HG03442 (cell line): ENCODE measurements around the gene RCOR1.
"Not testable (repeated sequence)": the region's sequence is repeated elsewhere in the genome, so short reads cannot be mapped to it uniquely, and the experiment has no call there.

Experiments used
- ATAC-seq: cut with Tn5 transposase; IDR thresholded peaks from one replicate; pipeline ENCODE4 v1.9.1; 2021; ENCODE audit warnings: mild to moderate bottlenecking, moderate library complexity; ENCODE audit not compliant: unreplicated experiment

Gene RCOR1

GRCh38 chr14:102570334-102570995 lies 22.0 kb upstream of the RCOR1 start:
- no peak for ATAC-seq

DNA sequence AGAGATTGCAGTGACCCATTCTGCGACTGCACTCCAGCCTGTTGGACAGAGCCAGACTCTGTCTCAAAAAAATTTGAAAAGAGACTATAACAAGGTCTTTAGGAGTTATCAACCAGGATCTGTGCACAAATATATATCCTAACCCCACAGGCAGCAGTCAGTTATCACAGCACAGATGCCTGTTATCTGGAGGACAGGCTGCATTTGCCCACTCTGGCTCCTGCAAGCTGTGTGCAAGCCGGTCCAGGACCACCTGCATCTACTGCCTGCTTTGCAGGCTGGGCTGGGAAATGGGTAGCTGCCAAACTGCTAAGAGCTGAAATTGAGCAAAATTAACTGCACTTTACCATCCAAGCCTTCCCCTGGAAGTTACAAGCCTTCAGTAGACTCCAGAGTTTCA lies 21.4 kb upstream of the RCOR1 start:
- no peak for ATAC-seq

DNA sequence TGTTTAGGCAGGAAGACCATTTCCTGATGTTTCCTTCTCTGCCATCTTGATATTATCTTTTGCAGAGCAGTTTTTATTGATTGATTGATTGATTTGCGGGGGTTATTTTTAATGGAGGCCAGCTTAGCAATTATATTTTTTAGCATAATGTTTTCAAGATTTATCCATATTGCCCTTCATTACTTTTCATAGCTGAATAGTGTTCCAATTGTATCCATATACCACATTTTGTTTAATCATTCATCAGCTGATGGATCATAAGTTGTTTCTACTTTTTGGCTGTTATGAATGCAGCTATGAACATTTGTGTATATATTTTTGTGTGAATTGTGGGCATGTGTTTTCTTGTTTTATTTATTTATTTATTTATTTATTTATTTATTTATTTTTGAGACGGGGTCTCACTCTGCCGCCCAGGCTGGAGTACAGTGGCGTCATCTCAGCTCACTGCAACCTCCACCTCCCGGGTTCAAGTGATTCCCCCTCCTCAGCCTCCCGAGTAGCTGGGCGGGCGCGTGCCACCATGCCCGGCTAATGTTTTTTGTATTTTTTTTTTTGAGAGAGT lies 20.9 kb upstream of the RCOR1 start:
- no peak for ATAC-seq

DNA sequence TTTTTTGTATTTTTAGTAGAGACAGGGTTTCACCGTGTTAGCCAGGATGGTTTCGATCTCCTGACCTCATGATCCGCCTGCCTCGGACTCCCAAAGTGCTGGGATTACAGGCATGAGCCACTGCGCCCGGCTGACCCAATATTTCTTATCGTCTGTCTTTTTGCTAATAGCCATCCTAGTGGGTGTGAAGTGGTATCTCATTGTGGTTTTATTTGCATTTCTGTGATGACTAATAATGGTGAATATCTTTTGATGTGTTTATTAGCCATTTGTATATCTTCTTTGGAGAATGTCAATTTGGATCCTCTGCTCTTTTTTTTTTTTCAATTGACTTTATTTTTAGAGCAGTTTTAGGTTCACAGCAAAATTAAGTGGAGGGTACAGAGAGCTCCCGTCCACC lies 19.3 kb upstream of the RCOR1 start:
- ATAC-seq = not testable (repeated sequence)

DNA sequence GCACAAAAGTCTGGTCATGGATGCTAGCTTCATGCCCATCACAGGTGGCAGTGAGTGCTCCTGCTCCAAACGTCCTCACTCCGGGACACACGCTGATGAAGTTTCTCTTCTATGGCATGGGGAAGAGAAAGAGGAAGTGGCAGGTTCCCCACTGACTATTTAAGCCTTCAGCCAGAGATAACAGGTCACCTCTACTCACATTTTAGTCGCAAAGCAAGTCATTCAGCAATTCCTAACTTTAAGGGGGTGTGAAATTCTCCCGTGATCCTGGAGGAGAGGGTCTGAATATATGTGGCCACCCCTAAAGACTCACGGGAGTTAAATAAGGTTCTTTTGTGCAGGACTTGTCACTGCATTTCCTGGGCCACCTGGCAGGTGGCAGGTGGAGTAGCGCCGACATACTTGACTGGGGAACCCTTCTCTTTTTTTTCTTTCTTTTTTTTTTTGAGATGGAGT lies 18.8 kb upstream of the RCOR1 start:
- no peak for ATAC-seq

- ATAC-seq = no peak
Measured at GRCh38 chr14:102574281-102575159, 17.9 kb upstream of the RCOR1 start.

DNA sequence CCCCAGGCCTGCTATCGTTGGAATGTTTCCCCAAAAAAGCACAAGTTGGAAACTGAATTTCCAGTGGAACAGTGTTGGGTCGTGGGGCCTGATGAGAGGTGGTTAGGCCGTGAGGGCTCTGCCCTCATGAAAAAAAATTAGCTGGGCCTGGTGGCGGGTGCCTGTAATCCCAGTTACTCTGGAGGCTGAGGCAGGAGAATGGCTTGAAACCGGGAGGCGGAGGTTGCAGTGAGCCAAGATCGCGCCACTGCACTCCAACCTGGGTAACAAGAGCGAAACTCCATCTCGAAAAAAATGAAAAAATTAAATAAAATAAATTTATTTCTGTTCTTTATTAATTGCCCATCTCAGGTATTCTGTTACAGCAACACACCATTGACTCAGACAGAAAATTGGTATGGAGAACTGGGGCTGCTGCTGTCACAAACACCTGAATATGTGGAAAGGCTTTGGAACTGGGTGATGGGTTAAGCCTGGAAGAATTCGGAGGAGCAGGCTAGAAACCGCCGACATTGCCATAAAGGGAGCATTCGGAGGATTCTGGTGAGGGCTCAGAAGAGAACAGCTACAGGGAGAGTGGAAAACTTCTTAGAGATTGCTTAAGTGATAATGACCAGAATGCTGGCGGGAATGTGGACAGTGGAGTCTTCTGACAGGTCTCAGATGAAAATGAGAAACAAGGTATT lies 17.1 kb upstream of the RCOR1 start:
- ATAC-seq = no peak

- not testable (repeated sequence) for ATAC-seq
Measured at GRCh38 chr14:102575846-102576428, 16.5 kb upstream of the RCOR1 start.

GRCh38 chr14:102578821-102579220 lies 13.6 kb upstream of the RCOR1 start:
- ATAC-seq = no peak

GRCh38 chr14:102579696-102580549 lies 12.5 kb upstream of the RCOR1 start:
- no peak for ATAC-seq

DNA sequence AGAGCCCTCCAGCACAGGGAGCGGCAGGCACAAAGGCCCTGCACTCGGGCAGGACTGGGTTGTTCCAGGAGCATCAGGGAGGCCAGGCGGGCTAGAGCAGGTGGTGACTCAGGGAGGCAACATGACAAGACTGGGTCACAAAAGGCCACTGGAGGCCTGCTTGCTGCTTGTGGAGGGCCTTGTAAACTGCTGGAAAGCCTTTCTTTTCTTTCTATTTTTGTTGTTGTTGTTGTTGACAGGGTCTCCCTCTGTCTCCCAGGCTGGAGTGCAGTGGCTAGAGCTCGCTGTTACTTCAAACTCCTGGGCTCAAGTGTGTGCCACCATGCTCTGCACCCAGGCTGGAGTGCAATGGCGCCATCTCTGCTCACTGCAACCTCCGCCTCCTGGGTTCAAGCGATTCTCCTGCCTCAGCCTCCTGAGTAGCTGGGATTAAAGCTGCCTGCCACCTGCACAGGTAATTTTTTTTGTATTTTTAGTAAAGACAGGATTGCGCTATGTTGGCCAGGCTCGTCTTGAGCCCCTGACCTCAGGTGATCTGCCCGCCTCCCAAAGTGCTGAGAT lies 11.8 kb upstream of the RCOR1 start:
- no peak for ATAC-seq

GRCh38 chr14:102581193-102581592 lies 11.3 kb upstream of the RCOR1 start:
- ATAC-seq = no peak

DNA sequence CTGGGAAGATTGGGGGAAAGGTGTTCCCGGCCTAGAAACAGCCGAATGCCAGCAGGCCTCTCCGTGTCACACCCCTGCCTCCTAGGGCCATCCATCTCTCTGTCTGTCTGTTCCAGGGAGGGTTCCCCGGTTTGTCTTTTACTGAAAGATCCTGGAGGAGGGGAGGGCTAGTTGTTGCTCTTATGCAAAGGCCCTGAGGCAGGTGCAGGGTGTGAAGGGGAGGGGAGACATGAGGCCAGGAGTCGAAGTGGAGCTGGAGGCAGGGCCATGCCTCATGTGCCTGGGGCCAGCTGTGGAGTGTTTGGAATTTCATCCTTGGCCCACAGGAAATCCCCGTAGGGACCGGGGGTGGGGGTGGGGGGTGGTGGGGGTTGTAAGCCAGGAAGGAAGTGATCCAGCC lies 8.7 kb upstream of the RCOR1 start:
- no peak for ATAC-seq

DNA sequence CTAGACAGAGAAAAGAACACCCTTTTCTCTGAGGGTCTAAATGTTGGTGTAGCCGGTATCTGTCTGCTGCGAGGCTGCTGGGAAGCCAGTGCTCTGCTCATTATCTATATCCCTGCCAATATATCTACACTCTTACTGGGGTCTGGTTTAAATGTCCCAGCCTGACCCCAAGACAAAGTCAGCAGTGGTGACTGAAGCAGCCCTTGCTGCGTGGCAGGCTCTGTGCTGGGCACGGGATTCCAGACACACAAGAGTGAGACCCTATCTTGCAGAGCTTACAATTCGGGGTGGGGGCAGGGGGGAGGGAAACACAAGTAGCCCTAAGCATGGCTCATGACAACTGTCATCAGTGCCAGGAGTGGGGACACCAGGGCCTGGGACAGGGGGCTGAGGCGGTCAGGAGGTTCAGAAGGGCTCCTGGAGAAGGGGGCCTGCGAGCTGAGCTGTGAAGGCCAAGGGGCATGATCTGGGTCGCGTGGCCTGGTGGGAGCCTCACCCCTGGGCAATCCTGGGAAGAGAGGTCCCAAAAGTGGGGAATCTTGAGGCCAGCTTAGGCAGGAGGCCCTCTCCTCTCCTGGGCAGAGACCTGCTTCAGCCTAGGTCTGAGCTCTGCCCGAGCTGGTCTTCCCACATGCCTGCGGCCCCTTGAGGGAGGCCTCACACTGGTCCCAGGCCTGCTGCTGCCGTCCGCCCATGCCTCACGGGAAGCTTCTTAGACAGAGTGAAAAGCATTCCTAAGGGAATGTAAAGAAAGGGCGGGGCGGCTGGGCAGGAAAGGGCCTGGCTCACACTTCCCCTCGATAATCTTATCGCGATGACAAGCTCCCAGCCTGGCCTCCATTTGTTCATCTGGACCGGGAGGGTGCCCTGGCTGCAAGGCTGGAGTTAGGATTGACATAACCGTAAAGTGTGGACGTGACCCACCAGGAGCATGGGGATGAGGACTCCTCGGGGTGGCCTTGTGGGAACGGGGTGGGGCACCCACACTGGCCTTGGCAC lies 7.3 kb upstream of the RCOR1 start:
- no peak for ATAC-seq

GRCh38 chr14:102586420-102587104 lies 5.9 kb upstream of the RCOR1 start:
- ATAC-seq = no peak

GRCh38 chr14:102588821-102589220 lies 3.6 kb upstream of the RCOR1 start:
- ATAC-seq = no peak

GRCh38 chr14:102589761-102590290 lies 2.6 kb upstream of the RCOR1 start:
- ATAC-seq = no peak

GRCh38 chr14:102590667-102591099 lies 1.8 kb upstream of the RCOR1 start:
- no peak for ATAC-seq
